ENCODE results near the gene OR6B1. TPM values are rescaled to one million over a fixed set of nuclear protein-coding genes. Genes with fewer than 3 reads are reported as not detected.

OR6B1 gene
- polyA plus RNA-seq, 6 donors from 2014 or later = not detected

GRCh38 chr7:144011458-144012230 is 11.5 kb downstream of the OR6B1 start:
- H3K9me3 Mint-ChIP-seq = peaks cover 6 to 33% (median 25%) of the 10 kb centered on the region in 7 donors
- H3K4me3 Mint-ChIP-seq = no peak overlapping the region
- H3K4me1 Mint-ChIP-seq = no peaks in the 10 kb centered on the region
- no peak for DNase-seq
- no peak overlapping the region for H3K27ac Mint-ChIP-seq
- peaks cover 0 to 15% (median 9%) of the 10 kb centered on the region in 3 donors for H3K27me3 Mint-ChIP-seq
- no peak for ATAC-seq (ENCODE audit: low read depth in 2 of 2)
- H3K36me3 Mint-ChIP-seq = peaks cover 0 to 26% of the 10 kb centered on the region in 2 donors

GRCh38 chr7:144018065-144018464 is 17.9 kb downstream of the OR6B1 start:
- H3K27me3 Mint-ChIP-seq = peaks cover 0 to 3% (median 0%) of the 10 kb centered on the region in 3 donors
- DNase-seq (no peak), ATAC-seq (ENCODE audit: low read depth in 2 of 2) (no peak)
- H3K36me3 Mint-ChIP-seq = no peaks in the 10 kb centered on the region
- no peak overlapping the region for H3K4me3 Mint-ChIP-seq
- H3K4me1 Mint-ChIP-seq = no peaks in the 10 kb centered on the region
- H3K9me3 Mint-ChIP-seq = peaks cover 0 to 9% (median 0%) of the 10 kb centered on the region in 7 donors
- H3K27ac Mint-ChIP-seq = no peak overlapping the region

DNA sequence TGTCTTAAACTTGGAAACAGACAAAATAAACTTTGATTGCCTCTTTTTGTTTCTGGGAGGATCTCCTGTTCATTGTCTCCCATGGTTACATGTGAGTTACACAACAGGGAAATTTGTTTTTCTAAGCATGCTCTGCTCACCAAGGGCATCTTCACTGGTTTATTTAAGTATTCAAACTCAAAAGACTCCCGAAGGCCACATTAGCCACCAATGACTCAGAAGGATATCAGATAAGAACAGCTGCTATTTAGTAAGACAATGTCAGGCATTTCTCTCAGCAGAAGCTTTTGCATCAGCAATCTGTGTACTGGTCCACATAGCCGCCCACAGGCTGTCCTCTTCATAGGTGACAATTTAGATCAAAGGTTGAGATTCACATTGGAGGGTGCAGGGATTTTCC is 19.3 kb downstream of the OR6B1 start:
- H3K4me3 Mint-ChIP-seq = no peak overlapping the region
- H3K36me3 Mint-ChIP-seq = no peaks in the 10 kb centered on the region
- DNase-seq (no peak), ATAC-seq (ENCODE audit: low read depth in 2 of 2) (no peak)
- H3K9me3 Mint-ChIP-seq = peaks cover 0 to 5% (median 0%) of the 10 kb centered on the region in 7 donors
- no peaks in the 10 kb centered on the region for H3K27me3 Mint-ChIP-seq
- H3K4me1 Mint-ChIP-seq = no peaks in the 10 kb centered on the region
- H3K27ac Mint-ChIP-seq = no peak overlapping the region

- no peak overlapping the region for H3K27ac Mint-ChIP-seq
- DNase-seq (no peak), ATAC-seq (ENCODE audit: low read depth in 2 of 2) (no peak)
- no peaks in the 10 kb centered on the region for H3K27me3 Mint-ChIP-seq
- no peaks in the 10 kb centered on the region for H3K9me3 Mint-ChIP-seq
- H3K4me3 Mint-ChIP-seq = no peak overlapping the region
- H3K4me1 Mint-ChIP-seq = no peaks in the 10 kb centered on the region
- no peaks in the 10 kb centered on the region for H3K36me3 Mint-ChIP-seq
Observed at GRCh38 chr7:144020340-144020739, 20.2 kb downstream of the OR6B1 start.

GRCh38 chr7:144022169-144022568 is 22.0 kb downstream of the OR6B1 start:
- DNase-seq (no peak), ATAC-seq (ENCODE audit: low read depth in 2 of 2) (no peak)
- Mint-ChIP-seq H3K9me3 (no peaks in the 10 kb centered on the region), H3K27ac (no peak overlapping the region), H3K27me3 (no peaks in the 10 kb centered on the region), H3K36me3 (no peaks in the 10 kb centered on the region), H3K4me1 (no peaks in the 10 kb centered on the region), H3K4me3 (no peak overlapping the region)

DNA sequence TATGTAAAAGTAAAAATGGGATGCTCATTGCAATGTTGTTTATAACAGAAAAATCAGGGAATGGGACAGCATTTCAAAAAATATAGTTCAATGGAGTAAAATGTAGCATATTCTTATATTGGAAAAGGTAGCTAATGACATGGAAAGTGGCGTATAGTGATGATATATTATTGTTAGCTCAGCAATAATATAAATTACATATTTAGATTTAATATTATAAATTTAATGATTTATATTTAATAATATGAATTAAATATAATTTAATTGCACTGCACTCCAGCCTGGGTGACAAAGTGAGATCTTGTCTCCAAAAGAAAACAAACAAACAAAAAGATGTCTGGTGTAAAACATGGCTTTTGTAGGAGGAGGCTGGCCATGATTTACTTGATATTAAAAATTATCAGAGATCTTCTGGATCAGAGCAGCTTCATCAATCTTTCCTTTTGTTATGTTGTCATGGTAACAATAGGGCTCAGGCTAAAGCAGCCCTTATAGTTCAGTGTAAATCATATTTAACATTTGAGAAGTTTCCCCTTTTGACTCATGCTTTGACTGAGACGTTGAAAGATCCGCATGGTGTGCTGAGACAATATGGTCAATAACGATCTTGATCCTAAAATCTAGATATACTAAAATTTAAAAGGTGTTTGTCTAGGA is 23.2 kb downstream of the OR6B1 start:
- H3K36me3 Mint-ChIP-seq = no peaks in the 10 kb centered on the region
- H3K4me3 Mint-ChIP-seq = no peak overlapping the region
- H3K9me3 Mint-ChIP-seq = no peaks in the 10 kb centered on the region
- no peaks in the 10 kb centered on the region for H3K27me3 Mint-ChIP-seq
- DNase-seq (no peak), ATAC-seq (ENCODE audit: low read depth in 2 of 2) (no peak)
- no peak overlapping the region for H3K27ac Mint-ChIP-seq
- no peaks in the 10 kb centered on the region for H3K4me1 Mint-ChIP-seq

DNA sequence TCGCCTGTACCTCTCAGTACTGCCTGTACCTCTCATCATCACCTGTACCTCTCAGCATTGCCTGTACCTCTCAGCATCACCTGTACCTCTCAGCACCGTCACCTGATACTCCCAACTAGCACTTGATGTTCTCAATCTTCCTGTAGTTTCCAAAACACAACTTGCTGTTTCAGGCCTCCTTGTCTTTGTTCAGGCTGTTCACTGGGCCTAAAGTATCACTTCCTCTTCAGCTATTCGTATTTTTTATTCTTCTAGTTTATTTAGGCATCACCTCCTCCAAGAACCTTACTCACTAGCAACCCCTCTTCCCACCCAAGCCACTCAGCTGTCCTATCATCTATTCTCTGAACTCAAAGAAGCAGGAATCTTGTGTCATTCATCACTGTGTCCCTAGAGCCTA is 24.1 kb downstream of the OR6B1 start:
- Mint-ChIP-seq H3K9me3 (no peaks in the 10 kb centered on the region), H3K4me3 (no peak overlapping the region), H3K27ac (no peak overlapping the region), H3K36me3 (no peaks in the 10 kb centered on the region), H3K4me1 (no peaks in the 10 kb centered on the region), H3K27me3 (no peaks in the 10 kb centered on the region)
- DNase-seq (no peak), ATAC-seq (ENCODE audit: low read depth in 2 of 2) (peak; percentile 21 to 58)

DNA sequence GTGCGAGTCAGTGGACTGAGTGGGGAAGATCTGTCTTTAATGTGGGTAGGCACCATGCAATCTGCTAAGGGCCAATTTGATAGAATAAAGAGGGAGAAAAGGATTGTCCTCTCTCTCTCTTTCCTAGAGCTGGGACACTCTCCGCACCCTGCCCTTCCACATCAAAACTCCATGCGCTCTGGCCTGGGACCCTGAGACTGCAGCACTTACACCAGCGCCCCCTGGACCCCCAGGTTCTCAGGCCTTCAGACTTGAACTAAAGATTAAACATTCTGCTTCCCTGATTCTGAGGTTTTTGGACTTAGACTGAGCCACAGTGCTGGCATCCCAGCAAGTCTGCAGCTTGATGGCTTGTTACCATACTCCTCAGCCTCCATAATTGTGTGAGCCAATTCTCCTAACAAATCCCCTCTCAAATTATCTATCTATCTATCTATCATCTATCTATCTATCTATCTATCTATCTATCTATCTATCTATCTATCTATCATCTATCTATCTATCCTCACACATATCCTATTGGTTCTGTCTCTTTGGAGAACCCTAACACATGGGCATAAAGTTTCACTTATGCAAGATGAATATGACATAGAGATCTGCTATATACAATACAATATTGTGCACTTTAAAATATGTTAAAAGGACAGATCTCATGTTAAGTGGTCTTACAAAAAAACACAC is 26.2 kb downstream of the OR6B1 start:
- Mint-ChIP-seq H3K4me1 (no peaks in the 10 kb centered on the region), H3K27ac (no peak overlapping the region), H3K4me3 (no peak overlapping the region), H3K9me3 (no peaks in the 10 kb centered on the region), H3K36me3 (no peaks in the 10 kb centered on the region), H3K27me3 (peaks cover 0 to under 1% (median 0%) of the 10 kb centered on the region in 3 donors)
- DNase-seq (no peak), ATAC-seq (ENCODE audit: low read depth in 2 of 2) (no peak)

- Mint-ChIP-seq H3K27me3 (peaks cover 0 to 8% (median 0%) of the 10 kb centered on the region in 3 donors), H3K4me1 (no peaks in the 10 kb centered on the region), H3K27ac (no peak overlapping the region), H3K36me3 (no peaks in the 10 kb centered on the region), H3K9me3 (no peaks in the 10 kb centered on the region), H3K4me3 (no peak overlapping the region)
- DNase-seq = no peak
- no peak for ATAC-seq (ENCODE audit: low read depth in 2 of 2)
Observed at GRCh38 chr7:144027070-144027469, 26.9 kb downstream of the OR6B1 start.

GRCh38 chr7:144027974-144028373 is 27.9 kb downstream of the OR6B1 start:
- Mint-ChIP-seq H3K4me3 (no peak overlapping the region), H3K27ac (no peak overlapping the region), H3K4me1 (no peaks in the 10 kb centered on the region), H3K9me3 (no peaks in the 10 kb centered on the region), H3K36me3 (no peaks in the 10 kb centered on the region), H3K27me3 (peaks cover 5 to 15% (median 6%) of the 10 kb centered on the region in 3 donors)
- DNase-seq = no peak
- no peak for ATAC-seq (ENCODE audit: low read depth in 2 of 2)

GRCh38 chr7:144028547-144028946 is 28.4 kb downstream of the OR6B1 start:
- no peak overlapping the region for H3K4me3 Mint-ChIP-seq
- no peaks in the 10 kb centered on the region for H3K9me3 Mint-ChIP-seq
- peaks cover 6 to 19% (median 7%) of the 10 kb centered on the region in 3 donors for H3K27me3 Mint-ChIP-seq
- ATAC-seq (ENCODE audit: low read depth in 2 of 2) (no peak), DNase-seq (no peak)
- no peak overlapping the region for H3K27ac Mint-ChIP-seq
- H3K4me1 Mint-ChIP-seq = no peaks in the 10 kb centered on the region
- H3K36me3 Mint-ChIP-seq = no peaks in the 10 kb centered on the region

DNA sequence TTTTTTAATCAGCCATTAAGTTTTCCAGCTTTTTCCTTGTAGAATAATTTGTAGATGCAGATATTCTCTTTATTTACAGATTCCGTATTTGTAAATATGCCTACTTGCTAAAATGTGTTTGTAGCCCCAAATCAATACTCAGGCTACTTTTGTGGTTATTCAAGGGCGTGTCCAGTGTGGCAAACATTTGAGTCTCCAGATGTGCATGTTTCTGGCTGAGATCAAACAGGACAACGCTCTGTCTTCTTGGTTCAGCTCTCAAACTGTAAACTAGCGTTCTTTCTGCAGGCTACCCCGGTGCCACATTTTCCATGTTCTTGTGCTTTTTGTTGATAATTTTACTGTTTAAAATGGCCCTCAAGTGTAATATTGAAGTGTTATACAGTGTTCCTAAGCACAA is 32.4 kb downstream of the OR6B1 start:
- Mint-ChIP-seq H3K36me3 (no peaks in the 10 kb centered on the region), H3K9me3 (no peaks in the 10 kb centered on the region), H3K27me3 (peaks cover 11 to 39% (median 13%) of the 10 kb centered on the region in 3 donors), H3K27ac (no peak overlapping the region), H3K4me3 (no peak overlapping the region), H3K4me1 (no peaks in the 10 kb centered on the region)
- no peak for ATAC-seq (ENCODE audit: low read depth in 2 of 2)
- DNase-seq = no peak

DNA sequence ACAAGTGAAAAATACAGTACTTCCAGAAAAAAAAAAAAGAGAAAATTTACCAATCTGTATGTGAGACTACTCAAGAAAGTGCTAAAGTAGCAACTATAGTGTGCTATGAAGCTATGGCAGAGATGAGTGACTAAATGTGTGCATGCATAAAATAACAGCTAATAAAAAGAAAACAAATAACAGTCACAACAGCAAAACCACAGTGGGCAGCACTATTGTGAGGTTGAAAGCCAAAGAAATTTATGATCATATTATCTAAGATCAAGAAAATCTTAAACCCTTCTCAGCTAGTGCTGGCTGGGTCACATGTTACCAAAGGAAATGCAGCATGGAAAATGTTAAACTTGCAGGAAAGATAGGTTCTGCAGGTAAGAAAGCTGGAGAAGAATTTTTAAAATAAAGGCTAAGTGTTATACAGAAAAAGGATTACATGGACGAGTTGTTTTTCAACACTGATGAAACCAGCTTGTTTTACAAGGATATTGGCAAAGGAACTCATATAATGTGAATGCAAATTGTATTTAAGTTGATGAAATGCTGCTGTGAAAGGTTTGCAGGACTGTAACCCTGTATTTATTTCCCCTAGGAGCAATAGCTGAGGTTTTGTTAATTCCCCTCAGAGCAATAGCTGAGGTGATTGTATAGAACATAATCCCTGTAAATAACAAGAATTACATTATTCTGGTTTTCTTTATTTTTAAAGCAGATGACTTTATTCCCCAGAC is 33.0 kb downstream of the OR6B1 start:
- H3K9me3 Mint-ChIP-seq = no peaks in the 10 kb centered on the region
- H3K27me3 Mint-ChIP-seq = peaks cover 11 to 39% (median 13%) of the 10 kb centered on the region in 3 donors
- no peak for DNase-seq
- no peak overlapping the region for H3K27ac Mint-ChIP-seq
- no peak overlapping the region for H3K4me3 Mint-ChIP-seq
- no peaks in the 10 kb centered on the region for H3K4me1 Mint-ChIP-seq
- H3K36me3 Mint-ChIP-seq = no peaks in the 10 kb centered on the region
- no peak for ATAC-seq (ENCODE audit: low read depth in 2 of 2)
